ENCODE data around the gene CAMTA1.
A peak's percentile ranks its signal among the peaks of the same experiment; 100 is the strongest.
"Not testable (repeated sequence)": the region's sequence is repeated elsewhere in the genome, so short reads cannot be mapped to it uniquely, and the experiment has no call there.

The CAMTA1 gene

DNA sequence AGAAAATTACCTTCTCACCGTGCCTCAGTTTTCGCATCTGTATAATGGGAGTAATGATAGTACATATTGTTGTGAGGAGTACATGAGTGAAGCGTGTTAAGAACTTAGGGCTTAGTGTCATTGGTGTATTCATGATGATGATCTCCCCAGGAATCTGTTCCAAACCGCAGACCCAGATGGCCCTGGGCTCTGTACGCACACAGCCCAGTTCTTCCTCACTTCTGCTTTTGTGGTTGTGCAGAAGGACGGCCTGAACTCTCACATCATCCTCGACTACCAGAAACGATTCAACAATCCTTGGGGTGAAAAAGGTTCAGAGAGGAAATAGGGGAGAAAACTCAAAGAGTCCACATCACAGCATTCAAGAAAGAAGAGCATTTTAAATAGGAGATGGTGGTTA, 323.0 kb downstream of the CAMTA1 start:
- no peak for DNase-seq (ENCODE audit: low spot score)

DNA sequence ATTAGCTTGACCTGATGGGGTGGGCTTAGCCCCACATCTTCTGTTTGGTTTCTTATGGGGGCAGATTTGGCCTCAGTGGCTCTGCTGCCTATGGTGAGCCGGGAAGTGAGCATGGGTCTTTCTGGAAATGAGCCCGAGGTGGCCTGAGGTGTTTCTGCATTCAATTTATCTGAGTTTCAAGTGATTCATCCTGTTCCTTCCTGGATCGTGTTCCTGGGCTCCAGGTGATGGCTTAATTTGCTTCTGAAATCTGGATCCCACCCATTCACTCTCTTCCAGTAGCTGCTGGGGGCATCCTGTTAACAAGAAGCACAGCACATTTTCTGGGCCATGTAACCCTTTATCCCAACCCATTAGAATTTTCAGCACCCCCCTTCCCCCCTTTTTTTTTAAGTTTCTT, 324.6 kb downstream of the CAMTA1 start:
- no peak for DNase-seq (ENCODE audit: low spot score)

DNA sequence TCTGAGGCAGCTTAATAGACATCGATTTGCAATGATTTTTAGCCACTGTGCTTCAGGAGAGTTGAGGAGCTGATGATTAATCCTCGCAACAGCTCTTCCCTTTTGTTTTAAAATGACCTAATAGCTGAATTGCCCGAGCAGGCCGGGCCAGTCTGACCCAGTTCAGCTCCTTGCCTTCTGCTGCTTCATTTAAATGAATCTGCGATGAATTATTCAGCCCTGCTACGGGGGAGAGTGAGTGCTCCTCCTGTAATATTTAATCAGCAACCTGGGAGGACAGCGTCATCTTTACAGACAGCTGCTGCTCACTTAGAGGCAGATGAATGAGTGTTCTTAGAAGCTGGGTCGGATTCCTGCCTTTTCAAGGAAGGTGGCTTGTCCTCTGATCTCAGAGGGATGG, 325.1 kb downstream of the CAMTA1 start:
- DNase-seq (ENCODE audit: low spot score): no peak

DNA sequence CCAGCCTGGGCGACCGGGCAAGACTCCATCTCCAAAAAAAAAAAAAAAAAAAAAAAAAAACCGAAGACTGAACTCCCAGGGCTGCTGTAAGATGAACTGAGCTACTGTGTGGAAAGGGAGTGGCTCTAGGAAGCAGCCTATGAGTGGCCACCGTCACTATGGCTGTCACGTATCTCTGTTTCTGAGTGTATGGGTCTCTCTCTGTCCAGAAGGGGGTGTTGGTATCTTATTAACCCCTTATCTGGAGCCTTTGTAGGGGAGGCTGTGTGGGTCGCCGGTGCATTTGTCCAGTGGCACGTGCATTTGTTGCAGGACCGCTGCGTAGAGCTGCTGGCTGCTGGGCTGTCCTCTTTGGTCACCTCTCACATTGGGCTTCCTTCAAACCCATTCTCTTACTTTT, 326.6 kb downstream of the CAMTA1 start:
- no peak for DNase-seq (ENCODE audit: low spot score)

DNA sequence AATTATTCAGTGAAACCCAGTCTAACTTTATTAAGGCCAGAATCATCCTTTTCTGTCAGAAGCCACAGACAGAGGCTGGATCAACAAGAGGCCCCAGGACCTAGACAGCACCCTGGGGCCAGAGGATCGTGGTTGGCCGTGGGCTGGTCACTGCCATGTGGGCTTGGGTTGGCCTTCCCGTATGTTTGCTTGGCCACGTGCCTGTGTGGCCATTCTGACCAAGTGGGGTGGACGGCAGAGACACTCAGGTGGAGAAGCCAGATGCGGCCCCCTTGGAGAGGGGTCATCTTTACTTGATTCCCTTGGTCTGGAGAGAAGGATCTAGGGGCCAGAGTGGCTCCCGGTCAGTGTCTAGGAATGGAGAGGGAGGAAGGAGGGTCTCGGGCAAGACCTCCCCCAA, 327.9 kb downstream of the CAMTA1 start:
- no peak for DNase-seq (ENCODE audit: low spot score)

DNA sequence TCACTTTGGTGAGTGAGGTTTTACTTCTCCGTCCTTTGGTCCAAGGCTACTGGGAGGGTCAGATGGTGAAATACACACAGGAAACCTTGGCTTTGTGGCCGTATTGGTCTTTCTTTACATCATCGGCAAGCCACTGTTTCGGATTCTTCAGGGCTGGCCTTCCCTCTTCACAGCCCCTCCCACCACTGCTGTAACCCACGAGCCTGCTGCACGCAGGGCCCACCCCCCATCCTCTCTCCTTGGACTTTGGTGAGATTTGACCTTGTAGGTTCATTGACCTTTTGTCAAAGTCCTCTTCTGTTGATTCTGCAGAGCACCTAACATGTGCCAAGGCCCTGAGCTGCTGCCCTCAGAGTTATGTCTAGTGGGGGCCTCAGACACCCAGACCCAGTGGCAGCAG, 328.6 kb downstream of the CAMTA1 start:
- no peak for DNase-seq (ENCODE audit: low spot score)

DNA sequence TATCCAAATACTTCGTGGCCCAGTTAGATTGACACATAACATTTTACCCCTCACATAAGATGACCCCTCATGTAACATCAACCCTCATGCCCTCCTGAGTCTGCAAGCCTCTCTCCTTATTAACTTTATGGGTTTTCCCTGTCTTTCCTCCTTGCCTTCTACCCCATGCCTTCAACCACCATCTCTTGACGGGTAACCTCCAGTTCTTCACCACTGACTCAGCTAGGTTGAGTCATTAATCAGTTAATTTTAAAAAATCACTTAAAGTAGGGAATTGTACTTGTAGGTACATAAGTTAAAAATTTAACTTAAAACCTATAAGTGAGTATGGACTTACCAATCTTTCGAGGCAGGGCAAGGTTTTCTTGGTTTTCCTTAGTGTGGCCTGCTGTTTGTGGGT, 330.7 kb downstream of the CAMTA1 start:
- DNase-seq (ENCODE audit: low spot score): no peak

DNA sequence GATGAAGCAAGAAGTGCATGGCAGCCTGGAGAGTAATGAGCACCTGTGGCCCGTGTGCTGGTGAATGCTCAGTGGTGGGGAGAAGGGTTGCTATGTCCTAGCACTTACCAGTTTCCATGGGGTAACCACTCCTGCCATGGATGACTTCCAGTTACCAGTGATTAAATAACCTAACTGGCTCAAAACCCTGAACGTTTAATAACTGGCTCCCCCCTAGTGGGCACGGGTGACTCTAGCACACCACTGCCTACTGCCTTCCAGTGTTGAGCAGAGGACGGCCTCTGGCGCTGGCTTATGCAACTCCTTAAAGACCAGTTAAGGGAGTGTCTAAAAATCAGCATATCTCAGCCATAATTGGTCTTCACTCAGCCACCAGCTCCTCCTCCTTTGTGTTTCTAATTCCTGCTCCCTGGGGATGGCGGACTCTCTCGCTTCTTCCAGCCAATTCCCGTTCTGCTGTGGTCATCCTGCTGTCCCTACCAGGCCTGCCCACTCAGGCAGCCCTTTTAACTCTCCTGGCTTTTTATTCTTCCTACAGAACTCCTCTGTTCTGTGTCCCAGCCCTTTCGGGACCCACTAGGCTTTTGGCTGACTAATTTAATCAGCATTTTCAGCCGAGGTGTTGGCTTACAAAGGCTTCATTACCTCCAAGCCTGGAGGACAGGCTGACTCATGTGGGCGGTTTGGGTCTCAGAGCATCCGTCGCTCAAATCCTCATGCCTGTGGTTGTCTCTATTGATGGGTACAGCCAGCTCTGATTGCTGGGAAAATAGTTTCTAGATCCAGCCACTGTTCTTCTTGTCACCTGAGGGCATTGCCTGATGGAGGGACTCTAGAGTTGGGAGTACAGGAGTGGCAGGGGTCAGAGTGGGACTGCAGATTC, 332.4 kb downstream of the CAMTA1 start:
- DNase-seq (ENCODE audit: low spot score): peak; percentile 54

DNA sequence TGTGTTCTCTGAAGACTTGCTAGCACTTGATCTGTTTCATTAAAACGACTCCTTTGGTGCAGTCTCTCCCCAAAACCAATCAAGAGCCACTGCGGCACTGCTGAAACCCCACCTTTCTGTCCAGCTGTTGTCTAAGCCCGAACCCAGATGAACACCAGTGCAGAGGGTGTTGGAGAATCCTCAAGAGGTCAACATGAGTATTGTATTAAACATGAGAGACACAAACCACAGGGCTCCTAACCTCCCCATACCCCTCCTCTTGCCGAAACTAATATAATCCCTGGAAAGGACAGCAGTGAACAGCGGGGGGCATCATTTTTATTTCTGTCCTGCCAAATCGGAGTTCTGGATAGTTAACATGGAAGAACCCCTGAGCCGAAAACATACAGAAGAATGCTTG, 333.9 kb downstream of the CAMTA1 start:
- DNase-seq (ENCODE audit: low spot score): no peak

DNA sequence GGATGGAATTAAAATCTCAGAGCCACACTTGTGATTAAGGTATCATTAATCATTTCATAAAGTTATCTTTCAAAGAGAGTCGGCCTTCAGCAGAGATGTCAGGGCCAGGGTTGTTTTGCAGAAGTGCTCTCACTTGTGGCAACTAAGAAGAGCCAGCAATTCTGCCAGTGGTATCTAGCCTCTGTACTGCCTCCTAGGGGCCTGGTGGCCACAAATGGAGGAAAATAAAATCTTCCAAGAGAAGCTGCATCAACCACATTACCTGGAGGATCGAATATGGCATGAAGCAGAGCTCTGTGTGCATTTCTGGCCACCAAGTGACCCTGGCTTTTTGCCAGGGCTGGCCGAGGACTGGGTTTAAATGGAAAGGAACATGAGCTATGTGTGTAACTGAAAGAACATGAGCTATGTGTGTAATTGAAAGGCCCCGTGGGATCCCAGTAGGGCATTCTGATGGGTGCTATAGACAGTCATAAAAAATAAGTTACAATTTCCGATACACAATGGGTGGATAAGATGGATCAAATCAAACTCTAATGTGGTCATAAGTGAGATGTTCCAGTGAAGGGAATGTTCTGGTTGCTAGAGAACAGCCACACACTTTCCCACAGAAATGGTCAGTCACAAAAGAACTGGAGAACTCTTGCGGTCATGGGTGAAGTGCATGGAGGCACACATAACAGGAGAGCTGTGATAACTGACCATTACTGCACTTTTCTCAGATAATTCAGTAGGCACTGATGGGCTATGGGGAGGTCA, 335.8 kb downstream of the CAMTA1 start:
- no peak for DNase-seq (ENCODE audit: low spot score)

DNA sequence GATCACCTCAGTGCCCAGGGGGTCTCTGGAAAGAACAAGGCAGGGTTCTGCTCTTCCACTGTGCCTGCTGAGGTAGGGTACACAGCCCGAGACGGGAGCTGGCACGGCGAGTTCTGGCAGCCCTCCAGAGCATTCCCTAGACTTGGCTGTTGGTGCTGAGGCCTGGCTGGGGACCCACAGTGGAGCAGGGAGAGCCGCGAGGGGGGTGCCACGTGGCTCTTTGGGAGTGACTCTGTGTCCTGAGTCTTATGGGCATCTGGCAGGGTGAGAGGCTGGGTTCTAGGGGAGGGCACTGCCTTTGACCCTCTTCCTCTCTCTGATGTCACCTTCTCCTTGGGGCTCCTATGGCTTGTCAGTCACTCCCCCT, 336.4 kb downstream of the CAMTA1 start:
- DNase-seq (ENCODE audit: low spot score): no peak

DNA sequence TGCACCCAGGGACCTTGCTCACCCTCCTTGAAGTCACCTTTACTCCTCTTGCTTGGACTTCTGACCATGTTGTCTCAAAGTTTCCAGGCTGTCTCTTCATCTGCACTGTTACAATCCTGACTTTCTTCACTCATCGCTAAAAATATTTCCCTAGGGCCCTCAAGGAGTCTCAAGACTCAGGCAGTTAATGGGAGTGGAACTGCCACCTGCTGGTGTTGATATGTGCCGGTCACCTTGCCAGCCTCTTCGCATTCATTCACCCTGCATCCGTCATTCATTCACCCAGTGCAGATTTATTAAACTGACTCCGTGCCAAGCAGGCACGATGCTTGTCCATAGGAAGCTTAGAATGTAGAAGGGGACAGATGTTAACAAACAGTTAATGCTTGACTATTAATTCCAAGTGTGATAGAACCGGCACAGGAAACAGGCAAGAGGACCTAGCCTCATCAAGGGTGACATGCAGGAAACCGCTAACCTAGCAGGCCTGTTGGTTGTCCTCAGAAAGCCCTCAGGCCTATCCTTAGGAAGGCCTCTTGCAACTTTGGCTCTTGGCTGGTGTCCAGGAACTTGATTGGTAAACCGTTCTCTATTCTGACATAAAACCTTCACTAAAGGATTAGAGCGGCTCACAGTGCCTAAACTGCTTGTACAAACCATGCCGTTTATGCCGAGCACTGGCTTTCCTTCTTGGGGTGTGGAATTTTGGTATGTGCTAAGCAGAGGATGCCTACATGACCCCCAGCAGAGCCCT, 342.2 kb downstream of the CAMTA1 start:
- DNase-seq (ENCODE audit: low spot score): no peak

DNA sequence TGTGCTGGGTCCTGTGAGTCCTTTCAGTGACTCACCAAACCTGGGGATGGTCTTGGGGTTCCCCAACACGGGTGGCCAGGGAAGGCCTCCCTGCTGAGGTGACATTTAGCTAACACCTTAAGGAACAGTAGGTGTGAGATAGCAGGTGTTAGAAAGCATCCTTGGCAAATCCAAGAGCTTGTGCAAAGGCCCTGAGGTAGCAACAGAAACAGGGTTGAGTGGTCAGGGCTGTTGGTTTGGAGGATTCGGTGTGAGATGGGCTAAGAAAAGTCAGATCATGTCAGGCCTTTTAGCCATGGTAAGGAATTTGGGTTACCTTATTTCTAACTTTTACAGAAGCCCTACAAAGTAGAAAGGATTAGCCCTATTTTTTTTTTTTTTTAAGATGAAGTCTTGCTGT, 343.0 kb downstream of the CAMTA1 start:
- no peak for DNase-seq (ENCODE audit: low spot score)

DNA sequence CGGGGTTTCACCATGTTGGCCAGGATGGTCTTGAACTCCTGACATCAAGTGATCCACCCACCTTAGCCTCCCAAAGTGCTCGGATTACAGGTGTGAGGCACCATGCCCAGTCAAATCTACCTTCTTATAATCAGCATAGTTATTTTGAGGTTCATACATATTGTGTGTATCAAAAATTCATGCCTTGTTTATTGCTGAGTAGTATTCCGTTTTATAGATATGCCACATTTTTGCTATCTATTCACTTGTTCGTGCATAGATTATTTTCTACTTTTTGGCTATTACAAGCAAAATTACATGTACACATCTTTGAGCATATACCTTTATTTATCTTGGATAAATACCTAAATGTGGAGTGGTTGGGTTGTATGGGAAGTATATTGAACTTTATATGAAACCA, 344.9 kb downstream of the CAMTA1 start:
- DNase-seq (ENCODE audit: low spot score): no peak

DNA sequence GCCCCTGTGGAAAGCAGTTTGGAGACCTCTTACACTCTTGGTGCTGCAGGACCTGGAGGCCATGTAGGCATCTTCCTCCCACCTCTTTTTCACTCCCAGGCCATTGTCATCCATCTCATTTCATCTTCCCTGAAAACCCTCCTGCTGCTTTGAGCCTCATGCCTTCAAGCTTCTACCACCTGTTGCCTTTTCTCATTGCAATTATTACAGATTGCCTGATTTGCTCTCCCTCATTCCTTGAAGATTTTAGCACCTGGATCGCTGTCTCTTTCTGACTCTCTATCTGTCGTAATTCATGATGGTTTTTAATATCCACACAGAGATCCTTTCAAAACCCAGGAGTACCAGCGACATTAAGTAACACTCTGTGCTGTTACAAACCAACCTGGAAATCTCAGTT, 350.2 kb downstream of the CAMTA1 start:
- DNase-seq (ENCODE audit: low spot score): no peak

DNA sequence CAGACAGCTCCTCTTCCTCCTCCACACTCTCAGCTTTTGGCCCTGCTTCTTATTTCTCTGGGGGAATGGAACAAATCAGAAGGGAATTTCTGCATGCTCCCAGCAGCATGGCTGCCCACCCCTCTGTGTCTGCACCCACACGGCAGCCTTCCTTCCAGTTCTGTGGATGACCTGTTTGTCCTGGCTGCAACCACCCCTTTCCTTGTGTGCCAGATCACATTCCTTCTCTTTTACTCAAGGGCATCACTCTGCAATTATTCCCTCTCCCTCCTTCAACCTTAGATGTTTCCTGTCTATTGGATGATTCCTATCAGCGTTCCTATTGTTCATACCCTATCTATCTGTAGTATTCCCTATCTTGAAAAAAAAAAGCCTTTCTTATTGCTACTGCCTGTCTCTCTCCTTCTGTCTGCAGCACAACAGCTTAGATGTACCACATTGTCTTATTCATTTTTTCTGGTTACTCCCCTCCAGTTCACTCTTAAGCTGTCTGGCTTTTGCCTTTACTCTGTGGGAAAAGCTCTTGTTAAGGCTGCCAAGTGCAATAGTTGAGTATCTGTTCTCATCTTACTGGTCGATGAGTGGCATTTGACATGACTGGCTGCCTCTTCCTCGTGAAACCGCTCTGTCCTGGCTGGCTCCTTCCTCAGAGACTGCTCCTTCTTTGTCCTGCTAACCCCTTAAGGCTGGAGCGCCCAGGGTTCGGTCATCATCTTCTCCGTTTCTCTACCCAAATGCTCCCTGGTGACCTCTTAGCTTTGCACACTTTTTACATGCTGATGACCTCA, 351.1 kb downstream of the CAMTA1 start:
- no peak for DNase-seq (ENCODE audit: low spot score)

DNA sequence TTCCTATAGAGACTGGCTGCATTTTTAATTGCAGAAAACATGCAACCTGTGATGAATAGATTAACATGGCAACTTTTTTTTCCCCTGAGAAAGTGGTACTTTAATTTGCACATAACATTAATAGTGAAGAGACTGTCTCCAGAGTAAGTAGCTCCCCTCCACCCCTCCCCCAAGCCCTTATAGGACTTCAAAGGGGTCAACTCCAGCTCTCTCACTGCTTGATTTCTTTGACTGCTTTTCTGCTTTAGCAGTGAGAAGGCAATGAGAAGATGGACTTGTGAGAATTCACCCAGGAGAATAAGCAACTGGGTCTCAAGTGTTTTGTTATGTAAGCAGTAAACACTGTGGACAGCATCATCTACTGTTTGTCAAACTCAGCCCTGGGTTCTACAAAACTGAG, 355.0 kb downstream of the CAMTA1 start:
- no peak for DNase-seq (ENCODE audit: low spot score)

DNA sequence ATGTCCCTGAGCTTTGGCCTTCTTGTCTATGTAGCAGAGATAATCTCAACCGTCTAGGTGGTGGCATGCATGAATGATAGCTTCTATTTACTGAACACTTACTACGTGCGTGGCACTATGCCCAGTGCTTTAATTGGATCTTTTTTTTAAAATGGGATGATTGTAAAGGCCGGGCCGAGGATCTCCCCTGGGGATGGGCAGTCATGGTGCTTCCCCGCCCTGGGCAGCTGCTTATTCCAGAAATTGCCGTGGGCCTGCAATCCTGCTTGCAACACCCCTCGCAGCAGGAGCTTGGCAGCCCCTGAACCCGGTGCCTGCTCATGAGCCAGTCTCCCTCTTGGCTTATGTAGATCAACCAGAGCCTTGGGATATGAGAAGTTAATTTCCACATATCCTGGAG, 360.7 kb downstream of the CAMTA1 start:
- DNase-seq (ENCODE audit: low spot score): no peak

DNA sequence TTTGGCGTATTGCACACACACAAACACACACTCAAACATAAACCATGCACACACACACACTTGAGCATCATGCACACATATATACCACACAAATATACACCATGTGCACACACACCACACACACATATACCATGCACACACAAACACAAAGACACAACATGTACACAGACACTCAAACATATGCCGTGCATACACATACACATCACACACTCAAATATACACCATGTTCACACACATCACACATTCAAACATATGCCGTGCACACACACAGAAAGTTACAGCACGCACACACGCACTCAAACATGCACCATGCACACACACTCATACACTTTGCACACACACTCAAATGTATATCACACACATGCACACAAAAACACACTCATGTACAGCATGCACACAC, 361.5 kb downstream of the CAMTA1 start:
- DNase-seq (ENCODE audit: low spot score): no peak

DNA sequence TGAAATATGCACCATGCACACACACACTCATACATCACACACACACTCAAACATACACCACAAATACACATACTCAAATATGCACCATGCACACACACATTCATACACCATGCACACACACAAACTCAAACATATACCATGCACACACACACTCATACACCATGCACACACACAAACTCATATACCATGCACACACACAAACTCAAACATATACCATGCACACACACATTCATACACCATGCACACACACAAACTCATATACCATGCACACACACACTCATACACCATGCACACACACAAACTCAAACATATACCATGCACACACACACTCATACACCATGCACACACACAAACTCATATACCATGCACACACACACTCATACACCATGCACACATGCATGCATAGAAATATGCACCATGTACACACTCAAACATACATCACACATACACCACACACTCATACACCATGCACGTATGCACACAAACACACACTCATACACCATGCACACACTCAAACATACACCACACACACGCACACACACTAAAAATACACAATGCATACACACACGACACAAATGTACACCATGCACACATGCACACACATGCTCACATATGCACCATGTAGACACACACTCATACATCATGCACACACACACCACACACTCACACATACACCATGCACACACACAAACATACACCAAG, 362.5 kb downstream of the CAMTA1 start:
- not testable (repeated sequence) for DNase-seq (ENCODE audit: low spot score)

DNA sequence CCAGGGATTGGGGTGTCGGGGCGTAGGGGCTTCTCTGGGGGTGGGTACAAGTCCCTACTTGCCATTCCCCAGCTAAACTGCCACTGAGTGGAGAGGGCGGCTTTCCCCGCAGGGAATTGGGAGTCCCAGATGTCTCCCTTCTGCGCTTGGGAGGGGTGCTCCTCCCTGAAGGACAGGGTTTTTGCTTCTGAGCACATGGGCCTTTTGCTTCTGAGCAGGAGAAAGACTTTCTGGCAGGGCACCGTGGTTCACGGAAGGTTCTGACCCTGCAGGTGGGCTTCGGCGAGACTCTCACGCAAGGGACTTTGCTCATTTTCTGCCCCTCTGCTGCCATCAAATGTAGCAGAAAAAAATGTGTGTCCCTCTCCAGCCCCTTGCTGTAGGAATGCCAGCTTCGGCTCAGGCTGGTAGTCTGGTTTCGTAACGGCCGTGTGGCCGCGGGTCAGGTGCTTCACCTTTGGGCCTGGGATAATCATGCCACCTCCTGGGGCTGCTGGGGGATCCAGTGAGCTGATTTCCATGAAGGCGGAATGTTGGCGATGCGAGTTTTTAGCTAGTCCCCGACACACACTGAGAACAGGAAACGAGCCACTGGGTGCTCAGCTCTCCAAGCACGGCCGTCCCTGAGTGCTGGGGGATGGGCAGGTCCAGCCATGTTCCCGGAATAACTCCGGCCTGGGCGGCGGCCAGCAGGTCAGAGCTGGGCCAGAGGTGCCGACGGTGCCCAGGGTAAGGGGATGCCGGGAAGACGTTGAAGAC, 364.0 kb downstream of the CAMTA1 start:
- DNase-seq (ENCODE audit: low spot score): no peak

Measured in RKO (cell line).